Measurements from ENCODE around the gene INTS13.
A peak's percentile ranks its signal among the peaks of the same experiment; 100 is the strongest.
"Not testable (repeated sequence)": the region's sequence is repeated elsewhere in the genome, so short reads cannot be mapped to it uniquely, and the experiment has no call there.

Gene INTS13

GRCh38 chr12:26929590-26929989 lies 8.2 kb downstream of the INTS13 start:
- no peak for DNase-seq

- DNase-seq: no peak
Observed at GRCh38 chr12:26928661-26929060, 9.1 kb downstream of the INTS13 start.

GRCh38 chr12:26921886-26922285 lies 15.9 kb downstream of the INTS13 start:
- no peak for DNase-seq

GRCh38 chr12:26919216-26919555 lies 18.6 kb downstream of the INTS13 start:
- DNase-seq: no peak

GRCh38 chr12:26918321-26919215 lies 19.2 kb downstream of the INTS13 start:
- DNase-seq: no peak

- DNase-seq: no peak
Observed at GRCh38 chr12:26906704-26907103, 31.1 kb downstream of the INTS13 start.

GRCh38 chr12:26906024-26906423 lies 31.8 kb downstream of the INTS13 start:
- DNase-seq: no peak

GRCh38 chr12:26903396-26903795 lies 34.4 kb downstream of the INTS13 start:
- not testable (repeated sequence) for DNase-seq

- DNase-seq: no peak
Observed at GRCh38 chr12:26896913-26897312, 40.9 kb downstream of the INTS13 start.

GRCh38 chr12:26895672-26896071 lies 42.1 kb downstream of the INTS13 start:
- DNase-seq: no peak

GRCh38 chr12:26891704-26892103 lies 46.1 kb downstream of the INTS13 start:
- peak; percentile 39 for DNase-seq

- DNase-seq: no peak
Observed at GRCh38 chr12:26890784-26891183, 47.0 kb downstream of the INTS13 start.

- DNase-seq: peak; percentile 91
Observed at GRCh38 chr12:26884765-26885576, 52.8 kb downstream of the INTS13 start.

- no peak for DNase-seq
Observed at GRCh38 chr12:26880625-26881024, 57.2 kb downstream of the INTS13 start.

- DNase-seq: peak; percentile 58
Observed at GRCh38 chr12:26878661-26879119, 59.1 kb downstream of the INTS13 start.

- DNase-seq: no peak
Observed at GRCh38 chr12:26874501-26875296, 63.1 kb downstream of the INTS13 start.

GRCh38 chr12:26872625-26873024 lies 65.2 kb downstream of the INTS13 start:
- no peak for DNase-seq

- DNase-seq: no peak
Observed at GRCh38 chr12:26871985-26872384, 65.8 kb downstream of the INTS13 start.

- DNase-seq: peak; percentile 47
Observed at GRCh38 chr12:26870491-26871419, 67.0 kb downstream of the INTS13 start.

GRCh38 chr12:26869908-26870459 lies 67.8 kb downstream of the INTS13 start:
- DNase-seq: peak; percentile 27

GRCh38 chr12:26869104-26869494 lies 68.7 kb downstream of the INTS13 start:
- DNase-seq: no peak
